Right atrium auricular region (tissue), 2 donors: ENCODE results near the gene FCRL1. TPM values are rescaled to one million over a fixed set of nuclear protein-coding genes. Genes with fewer than 3 reads are reported as not detected.

Experiments
- DNase-seq: peaks from one replicate; pipeline ENCODE4 v3.0.0-alpha.2; 2019; ENCODE audit warnings: low spot score
- H3K27ac ChIP-seq, 2 donors: fragments of 200-600 bp; sonication (generic); 1 replicate in 1 of 2; 2 replicates in 1 of 2; pipeline ENCODE4 v1.5.1; 2016 to 2019
- H3K27me3 ChIP-seq, 2 donors: fragments of 200-600 bp; sonication (generic); one replicate each; pipeline versions ENCODE4 v1.5.1 to v1.6.0; 2017 to 2019
- H3K36me3 ChIP-seq: fragments of 200-600 bp; sonication (generic); one replicate; pipeline ENCODE4 v1.5.1; 2016
- H3K4me1 ChIP-seq, 2 donors: fragments of 200-600 bp; sonication (generic); one replicate each; pipeline versions ENCODE4 v1.5.1 to v1.6.0; 2017 to 2019
- H3K4me3 ChIP-seq, 2 donors: fragments of 200-600 bp; sonication (generic); 1 replicate in 1 of 2; 2 replicates in 1 of 2; pipeline ENCODE4 v1.5.1; 2017 to 2019; ENCODE audit warnings: mild to moderate bottlenecking in 1 of 2, moderate library complexity in 1 of 2
- H3K9me3 ChIP-seq, 2 donors: fragments of 200-600 bp; sonication (generic); one replicate each; pipeline ENCODE4 v1.5.1; 2019
- total RNA-seq, 2 donors: library from RNA; depleted of rRNA; stranded (reverse); fragments of >200 nt; gene quantifications; one replicate each; pipeline ENCODE4 v1.1.0, GENCODE V29; 2016
- TF ChIP-seq, protein P1 (sequence below), 2 donors: fragments of 200-600 bp; sonication (generic); IDR thresholded peaks; one replicate each; pipeline ENCODE4 v1.5.1; 2019; ENCODE audit warnings: antibody characterized with exemption in 2 of 2

The FCRL1 gene
- total RNA-seq, 2 donors from 2014 or later: 1.5 TPM; not detected in 1

GRCh38 chr1:157766792-157767191 lies 53.1 kb downstream of the FCRL1 start:
- Histone ChIP-seq H3K27ac (no peak overlapping the region), H3K27me3 (no peaks in the 10 kb centered on the region), H3K4me3 (no peak overlapping the region), H3K4me1 (no peaks in the 10 kb centered on the region), H3K36me3 (no peaks in the 10 kb centered on the region), H3K9me3 (no peaks in the 10 kb centered on the region)
- DNase-seq: no peak
- TF ChIP-seq, protein P1, sequence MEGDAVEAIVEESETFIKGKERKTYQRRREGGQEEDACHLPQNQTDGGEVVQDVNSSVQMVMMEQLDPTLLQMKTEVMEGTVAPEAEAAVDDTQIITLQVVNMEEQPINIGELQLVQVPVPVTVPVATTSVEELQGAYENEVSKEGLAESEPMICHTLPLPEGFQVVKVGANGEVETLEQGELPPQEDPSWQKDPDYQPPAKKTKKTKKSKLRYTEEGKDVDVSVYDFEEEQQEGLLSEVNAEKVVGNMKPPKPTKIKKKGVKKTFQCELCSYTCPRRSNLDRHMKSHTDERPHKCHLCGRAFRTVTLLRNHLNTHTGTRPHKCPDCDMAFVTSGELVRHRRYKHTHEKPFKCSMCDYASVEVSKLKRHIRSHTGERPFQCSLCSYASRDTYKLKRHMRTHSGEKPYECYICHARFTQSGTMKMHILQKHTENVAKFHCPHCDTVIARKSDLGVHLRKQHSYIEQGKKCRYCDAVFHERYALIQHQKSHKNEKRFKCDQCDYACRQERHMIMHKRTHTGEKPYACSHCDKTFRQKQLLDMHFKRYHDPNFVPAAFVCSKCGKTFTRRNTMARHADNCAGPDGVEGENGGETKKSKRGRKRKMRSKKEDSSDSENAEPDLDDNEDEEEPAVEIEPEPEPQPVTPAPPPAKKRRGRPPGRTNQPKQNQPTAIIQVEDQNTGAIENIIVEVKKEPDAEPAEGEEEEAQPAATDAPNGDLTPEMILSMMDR (IDR thresholded peaks at IDR 0.05): no peak

GRCh38 chr1:157758018-157758417 lies 61.9 kb downstream of the FCRL1 start:
- no peaks in the 10 kb centered on the region for H3K9me3 ChIP-seq
- no peaks in the 10 kb centered on the region for H3K27me3 ChIP-seq
- H3K4me3 ChIP-seq: no peak overlapping the region
- no peaks in the 10 kb centered on the region for H3K36me3 ChIP-seq
- no peak overlapping the region for H3K27ac ChIP-seq
- TF ChIP-seq, protein P1 (IDR thresholded peaks at IDR 0.05): no peak
- no peaks in the 10 kb centered on the region for H3K4me1 ChIP-seq
- no peak for DNase-seq

- H3K4me1 ChIP-seq: no peaks in the 10 kb centered on the region
These were observed 66.3 kb downstream of the FCRL1 start for GRCh38 chr1:157753611-157754010.

GRCh38 chr1:157751283-157751682 lies 68.6 kb downstream of the FCRL1 start:
- Histone ChIP-seq H3K9me3 (no peaks in the 10 kb centered on the region), H3K36me3 (no peaks in the 10 kb centered on the region), H3K4me3 (no peak overlapping the region), H3K4me1 (no peaks in the 10 kb centered on the region), H3K27me3 (no peaks in the 10 kb centered on the region), H3K27ac (no peak overlapping the region)
- DNase-seq: no peak
- TF ChIP-seq, protein P1 (IDR thresholded peaks at IDR 0.05): no peak

More at GRCh38 chr1:157753611-157754010, 66.3 kb downstream of the FCRL1 start:
- H3K9me3 ChIP-seq: no peaks in the 10 kb centered on the region
- H3K27ac ChIP-seq: no peak overlapping the region
- TF ChIP-seq, protein P1 (IDR thresholded peaks at IDR 0.05): no peak
- H3K27me3 ChIP-seq: no peaks in the 10 kb centered on the region
- no peak for DNase-seq
- no peaks in the 10 kb centered on the region for H3K36me3 ChIP-seq
- H3K4me3 ChIP-seq: no peak overlapping the region

DNA sequence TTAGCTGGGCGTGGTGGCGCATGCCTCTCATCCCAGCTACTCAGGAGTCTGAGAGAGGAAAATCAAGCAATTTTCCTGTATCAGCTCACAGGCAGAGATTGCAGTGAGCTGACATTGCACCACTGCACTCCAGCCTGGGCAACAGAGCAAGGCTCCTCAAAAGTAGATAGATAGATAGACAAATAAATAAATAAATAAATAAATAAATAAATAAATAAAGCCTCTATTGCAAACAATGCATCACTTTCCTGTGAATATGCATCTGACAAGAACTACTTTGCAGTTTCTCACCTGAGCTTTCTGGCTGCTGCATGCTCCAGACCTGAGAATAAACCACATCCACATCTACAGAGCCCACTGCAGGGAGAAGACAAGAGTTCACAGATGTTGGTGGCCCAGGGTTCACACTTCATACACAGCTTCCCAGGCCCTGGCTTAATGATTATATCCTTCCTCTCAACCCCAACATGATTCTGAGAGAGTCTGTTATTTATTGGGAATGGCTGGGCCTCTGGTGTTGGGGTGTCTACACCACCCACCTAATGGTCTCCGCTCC lies 71.6 kb downstream of the FCRL1 start:
- TF ChIP-seq, protein P1 (IDR thresholded peaks at IDR 0.05): no peak
- Histone ChIP-seq H3K4me1 (no peaks in the 10 kb centered on the region), H3K36me3 (no peaks in the 10 kb centered on the region), H3K9me3 (no peaks in the 10 kb centered on the region), H3K27me3 (no peaks in the 10 kb centered on the region), H3K4me3 (no peak overlapping the region), H3K27ac (no peak overlapping the region)
- DNase-seq: no peak

Other genes with a start within 250 kb of the FCRL1 start
- not detected for gene FCRL4, start 222.0 kb downstream of the FCRL1 start, total RNA-seq
- not detected for gene FCRL3, start 119.4 kb downstream of the FCRL1 start, total RNA-seq
- not detected for gene FCRL2, start 43.0 kb downstream of the FCRL1 start, total RNA-seq
- gene CD5L, start 21.7 kb upstream of the FCRL1 start, total RNA-seq: under 1 TPM in 1 of 2 donors, not detected in 1; 0.19 TPM
- 10 to 100 TPM; 12.3 to 21.9 TPM for gene KIRREL1, start 173.5 kb upstream of the FCRL1 start, total RNA-seq